Right lobe of liver (tissue), 6 donors: ENCODE results near the gene CHRND. TPM values are rescaled to one million over a fixed set of nuclear protein-coding genes. Genes with fewer than 3 reads are reported as not detected.
A peak's percentile ranks its signal among the peaks of the same experiment; 100 is the strongest.

ENCODE experiments used
- ATAC-seq, 4 donors: fragments of 200-7000 bp; cut with Tn5 transposase; one replicate each; pipeline ENCODE4 v1.9.1; 2020; ENCODE audit warnings: mild to moderate bottlenecking in 4 of 4, moderate library complexity in 4 of 4
- DNase-seq, 3 donors: peaks; one replicate each; pipeline ENCODE4 v3.0.0-alpha.2; 2020
- H3K27ac ChIP-seq, 3 donors: fragments of 200-600 bp; one replicate each; pipeline ENCODE4 v1.8.0; 2022
- H3K27me3 ChIP-seq, 2 donors: fragments of 200-600 bp; one replicate each; pipeline ENCODE4 v1.8.0; 2022
- H3K36me3 ChIP-seq, 4 donors: fragments of 200-600 bp; sonication (generic) in 1 of 4; one replicate each; pipeline versions ENCODE4 v1.5.1 to v1.8.0; 2017 to 2022; ENCODE audit warnings: control low read depth in 1 of 4
- H3K4me1 ChIP-seq, 4 donors: fragments of 200-600 bp; sonication (generic) in 1 of 4; one replicate each; pipeline versions ENCODE4 v1.5.1 to v1.8.0; 2017 to 2022; ENCODE audit warnings: control low read depth in 1 of 4
- H3K4me3 ChIP-seq, 3 donors: fragments of 200-600 bp; one replicate each; pipeline ENCODE4 v1.8.0; 2022
- H3K9me3 ChIP-seq, 4 donors: fragments of 200-600 bp; sonication (generic) in 1 of 4; one replicate each; pipeline versions ENCODE4 v1.5.1 to v1.8.0; 2017 to 2022; ENCODE audit warnings: control low read depth in 1 of 4
- CTCF ChIP-seq, 4 donors: fragments of 200-600 bp in 3 of 4; fragments of 450-650 bp in 1 of 4; IDR thresholded peaks; one replicate each; pipeline versions ENCODE4 v1.5.1 to v1.8.0; 2016 to 2022; ENCODE audit warnings: antibody characterized with exemption in 4 of 4, mild to moderate bottlenecking in 2 of 4
- POLR2A ChIP-seq: fragments of 450-650 bp; IDR thresholded peaks from one replicate; pipeline ENCODE4 v1.6.1; 2017; ENCODE audit warnings: antibody characterized with exemption, mild to moderate bottlenecking
- WGBS: methylation state at CpG from one replicate; pipeline ENCODE4 v1.1.6; 2018; ENCODE audit warnings: low coverage, low lambda C conversion rate; ENCODE audit not compliant: insufficient coverage; ENCODE audit errors: missing lambda C conversion rate; 5-methylcytosine and 5-hydroxymethylcytosine counted together
- intact Hi-C, 2 donors: fragments of 100-400 bp; cut with DNase I; formaldehyde crosslinking; loops; one replicate each; pipeline versions ENCODE4 v1.11.2 to v1.14.1; 2022
- total RNA-seq, 6 experiments: library from RNA; depleted of rRNA in 2 of 6; stranded (reverse); fragments of >200 nt in 2 of 6; fragmentation: NEBNext Ultra II Directional in 3 of 6; extraction: Animal tissue kit (Norgen Biotek cat#: 25700) in 3 of 6; gene quantifications; one replicate each; pipeline versions ENCODE4 v1.1.0 to v1.2.4, GENCODE V29; 2016 to 2023
- donor health status: DM: no; HTN: yes; CAD: no.
- donor health status: DM: no; HTN: no; CAD: no.
- donor health status: DM: no; HTN: no; CAD: no.
- donor health status: DM: no; HTN: yes; CAD: no.
- donor health status: DM: no; HTN: yes; CAD: no.

CHRND gene
- total RNA-seq, 6 experiments from 2014 or later: not detected

GRCh38 chr2:232485348-232485756, 40.6 kb upstream of the CHRND start:
- ATAC-seq (no peak), DNase-seq (no peak)
- Histone ChIP-seq H3K27ac (no peak overlapping the region), H3K4me3 (no peak overlapping the region), H3K9me3 (no peaks in the 10 kb centered on the region), H3K27me3 (peaks cover 0 to 16% of the 10 kb centered on the region in 2 donors), H3K4me1 (peaks cover 0 to 8% (median 0%) of the 10 kb centered on the region in 4 donors), H3K36me3 (no peaks in the 10 kb centered on the region)
- WGBS: 8% methylated on average over 8 of the region's 22 CpGs
- TF ChIP-seq CTCF (IDR thresholded peaks at IDR 0.05): no peak
- TF ChIP-seq POLR2A: no peak
- intact Hi-C loops: no loop called here

GRCh38 chr2:232485757-232486557, 40.0 kb upstream of the CHRND start:
- Histone ChIP-seq H3K36me3 (no peaks in the 10 kb centered on the region), H3K4me1 (peaks cover 0 to 8% (median 0%) of the 10 kb centered on the region in 4 donors), H3K27ac (no peak overlapping the region), H3K27me3 (peaks cover 0 to 16% of the 10 kb centered on the region in 2 donors), H3K4me3 (no peak overlapping the region), H3K9me3 (no peaks in the 10 kb centered on the region)
- 4% methylated on average over 25 of the region's 111 CpGs for WGBS
- DNase-seq (peak in 1 of 3 donors; percentile 17), ATAC-seq (no peak)
- TF ChIP-seq POLR2A: no peak
- no peak for TF ChIP-seq CTCF (IDR thresholded peaks at IDR 0.05)
- intact Hi-C loops: no loop called here

- 5% methylated on average over 4 of the region's 74 CpGs for WGBS
- intact Hi-C loops: no loop called here
- DNase-seq: peak in 2 of 3 donors; percentile 16 to 53
- TF ChIP-seq CTCF (IDR thresholded peaks at IDR 0.05): no peak
- Histone ChIP-seq H3K27ac (no peak overlapping the region), H3K4me3 (no peak overlapping the region), H3K27me3 (peaks cover 0 to 16% of the 10 kb centered on the region in 2 donors), H3K4me1 (peaks cover 0 to 8% (median 0%) of the 10 kb centered on the region in 4 donors), H3K36me3 (no peaks in the 10 kb centered on the region), H3K9me3 (no peaks in the 10 kb centered on the region)
- ATAC-seq: no peak
These were observed 39.2 kb upstream of the CHRND start for GRCh38 chr2:232486558-232487384.

GRCh38 chr2:232487385-232488096, 38.4 kb upstream of the CHRND start, which contains the start of gene ECEL1:
Gene ECEL1, minus strand, starts transcription at chr2:232487834. Its CDS starts 1,181 bp downstream, at chr2:232486653.
- Histone ChIP-seq H3K9me3 (no peaks in the 10 kb centered on the region), H3K27ac (no peak within 1 kb of the TSS), H3K4me3 (no peak within 1 kb of the TSS), H3K27me3 (peaks cover 0 to 16% of the 10 kb centered on the region in 2 donors), H3K36me3 (no peaks in the 10 kb centered on the region), H3K4me1 (peaks cover 0 to 8% (median 0%) of the 10 kb centered on the region in 4 donors)
- no peak for TF ChIP-seq CTCF (IDR thresholded peaks at IDR 0.05)
- TF ChIP-seq POLR2A: no peak
- ATAC-seq: no peak
- DNase-seq: peak in 1 of 3 donors; percentile 21
- intact Hi-C loops: no loop called here
- 2% methylated on average over 24 of the region's 102 CpGs for WGBS
